HepG2 (cell line): ENCODE measurements around the gene U2AF1L4. TPM values are rescaled to one million over a fixed set of nuclear protein-coding genes. Genes with fewer than 3 reads are reported as not detected.

Source experiments
- CREB1 ChIP-seq, 2 experiments: fragments of 450-650 bp in 1 of 2; IDR thresholded peaks; 2 replicates each; pipeline ENCODE4 v1.6.1; 2016 to 2017; ENCODE audit warnings: control low read depth in 1 of 2, mild to moderate bottlenecking in 1 of 2, missing compliant biosample characterization in 1 of 2, missing genetic modification characterization in 1 of 2
- DR1 ChIP-seq: sonication (generic); formaldehyde crosslinking; IDR thresholded peaks from 2 replicates; pipeline ENCODE4 v1.8.0; 2021; ENCODE audit warnings: mild to moderate bottlenecking, missing genetic modification reagents, inconsistent platforms
- GLI4 ChIP-seq: sonication (generic); formaldehyde crosslinking; IDR thresholded peaks from 2 replicates; pipeline ENCODE4 v1.5.1; 2020; ENCODE audit warnings: missing genetic modification reagents, mild to moderate bottlenecking, moderate library complexity, borderline replicate concordance
- HOXD1 ChIP-seq: sonication (generic); formaldehyde crosslinking; IDR thresholded peaks from 2 replicates; pipeline ENCODE4 v1.5.0; 2020; ENCODE audit warnings: missing genetic modification reagents
- MATR3 ChIP-seq: sonication (generic); formaldehyde crosslinking; IDR thresholded peaks from 2 replicates; pipeline ENCODE4 v1.4.0; 2020; ENCODE audit warnings: missing genetic modification reagents
- PBX3 ChIP-seq: sonication (generic); formaldehyde crosslinking; IDR thresholded peaks from 2 replicates; pipeline ENCODE4 v1.8.1; 2023; ENCODE audit warnings: missing genetic modification reagents, inconsistent platforms, borderline replicate concordance
- POLR2A ChIP-seq, 2 experiments: IDR thresholded peaks; 2 replicates each; pipeline ENCODE4 v1.6.1; 2011; ENCODE audit warnings: low read depth in 2 of 2, low read length in 2 of 2, mild to moderate bottlenecking in 1 of 2, moderate library complexity in 1 of 2; ENCODE audit not compliant: insufficient read depth in 1 of 2
- REPIN1 ChIP-seq: sonication (generic); formaldehyde crosslinking; IDR thresholded peaks from 2 replicates; pipeline ENCODE4 v1.8.0; 2022; ENCODE audit warnings: missing genetic modification reagents, low read depth, mild to moderate bottlenecking, borderline replicate concordance
- ZBTB1 ChIP-seq: sonication (generic); formaldehyde crosslinking; IDR thresholded peaks from 2 replicates; pipeline ENCODE4 v1.4.0; 2020; ENCODE audit warnings: missing genetic modification reagents, borderline replicate concordance
- ZFP37 ChIP-seq: sonication (generic); formaldehyde crosslinking; IDR thresholded peaks from 2 replicates; pipeline ENCODE4 v1.4.0; 2020; ENCODE audit warnings: missing genetic modification reagents, borderline replicate concordance
- ZFP91 ChIP-seq: sonication (generic); formaldehyde crosslinking; IDR thresholded peaks from 2 replicates; pipeline ENCODE4 v1.9.0; 2022; ENCODE audit warnings: missing genetic modification reagents, mild to moderate bottlenecking, borderline replicate concordance
- ZMAT5 ChIP-seq: sonication (generic); formaldehyde crosslinking; IDR thresholded peaks from 2 replicates; pipeline ENCODE4 v1.5.0; 2020; ENCODE audit warnings: mild to moderate bottlenecking, low read depth, missing genetic modification reagents, borderline replicate concordance
- ZNF207 ChIP-seq: fragments of 450-650 bp; IDR thresholded peaks from 2 replicates; pipeline ENCODE4 v1.6.1; 2016; ENCODE audit warnings: antibody characterized with exemption, borderline replicate concordance
- ZNF24 ChIP-seq: fragments of 450-650 bp; IDR thresholded peaks from 2 replicates; pipeline ENCODE4 v1.6.1; 2017; ENCODE audit warnings: antibody characterized with exemption, mild to moderate bottlenecking
- ZNF253 ChIP-seq: sonication (generic); formaldehyde crosslinking; IDR thresholded peaks from 2 replicates; pipeline ENCODE4 v1.8.0; 2022; ENCODE audit warnings: mild to moderate bottlenecking, missing genetic modification reagents, borderline replicate concordance
- ZNF367 ChIP-seq: sonication (generic); formaldehyde crosslinking; IDR thresholded peaks from 2 replicates; pipeline ENCODE4 v1.4.0; 2020; ENCODE audit warnings: missing genetic modification reagents, borderline replicate concordance
- ZNF414 ChIP-seq: sonication (generic); formaldehyde crosslinking; IDR thresholded peaks from 2 replicates; pipeline ENCODE4 v1.5.0; 2020; ENCODE audit warnings: missing genetic modification reagents
- ZNF562 ChIP-seq: sonication (generic); formaldehyde crosslinking; IDR thresholded peaks from 2 replicates; pipeline ENCODE4 v1.8.0; 2022; ENCODE audit warnings: missing genetic modification reagents, borderline replicate concordance
- ZNF678 ChIP-seq: sonication (generic); formaldehyde crosslinking; IDR thresholded peaks from 2 replicates; pipeline ENCODE4 v1.4.0; 2020; ENCODE audit warnings: mild to moderate bottlenecking, missing genetic modification reagents
- ZNF761 ChIP-seq: sonication (generic); formaldehyde crosslinking; conservative IDR thresholded peaks from 2 replicates; pipeline ENCODE4 v1.4.0; 2020; ENCODE audit warnings: mild to moderate bottlenecking, missing genetic modification reagents
- ZNF841 ChIP-seq: sonication (generic); formaldehyde crosslinking; IDR thresholded peaks from 2 replicates; pipeline ENCODE4 v1.8.1; 2023; ENCODE audit warnings: missing genetic modification reagents, borderline replicate concordance
- polyA plus RNA-seq, 8 experiments: library from polyadenylated mRNA; depleted of rRNA in 3 of 8; stranded (reverse) in 7 of 8; unstranded in 1 of 8; fragments of >200 nt; fragmentation: Illumina TruSeq in 4 of 8; extraction: Trizol in 4 of 8; gene quantifications; 2 replicates each; pipeline versions ENCODE4 v1.2.1 to v1.2.3, GENCODE V29; 2011 to 2016; ENCODE audit warnings: low read depth in 4 of 8, missing spikeins in 1 of 8, mixed read lengths in 1 of 8; ENCODE audit not compliant: insufficient read depth in 1 of 8
- total RNA-seq, 5 experiments: library from RNA; depleted of rRNA; stranded (reverse); fragments of >200 nt; fragmentation: Illumina TruSeq; extraction: Trizol; gene quantifications; 2 replicates each; pipeline ENCODE4 v1.2.3, GENCODE V29; 2016; ENCODE audit warnings: low read depth in 1 of 5
- TF ChIP-seq, protein P1 (sequence below): IDR thresholded peaks from 2 replicates; pipeline ENCODE4 v1.6.1; 2016; ENCODE audit warnings: low read depth, borderline replicate concordance
- TF ChIP-seq, protein P2 (sequence below): sonication (generic); formaldehyde crosslinking; IDR thresholded peaks from 2 replicates; pipeline ENCODE4 v1.4.0; 2020; ENCODE audit warnings: mild to moderate bottlenecking, missing genetic modification reagents
- TF ChIP-seq, protein P3 (sequence below): sonication (generic); formaldehyde crosslinking; IDR thresholded peaks from 2 replicates; pipeline ENCODE4 v1.4.0; 2020; ENCODE audit warnings: mild to moderate bottlenecking, low read depth, missing genetic modification reagents

The U2AF1L4 gene
- total and polyA plus RNA-seq, 2 of the 13 experiments (the other 11 are each of a cell fraction or from before 2014, with no cell fraction given), result 7.9 to 15.4 TPM

- TF ChIP-seq ZFP91 (CRISPR knock-in tag) (peak; percentile 84; the same call in 1 of the 2 replicates), GLI4 (peak; percentile 84; the same call in 1 of the 2 replicates), ZNF761 (CRISPR knock-in tag) (no peak), CREB1 (IDR thresholded peaks at IDR 0.05) (peak; percentile 80), CREB1 (CRISPR knock-in tag; IDR thresholded peaks at IDR 0.05) (peak; percentile 84), REPIN1 (no peak), ZBTB1 (CRISPR knock-in tag) (no peak), ZFP37 (0 out of 2 replicates have a peak, but pooled peaks have one; percentile 63), PBX3 (CRISPR knock-in tag) (peak; percentile 89; the same call in 1 of the 2 replicates), ZNF562 (CRISPR knock-in tag) (no peak), ZNF414 (peak; percentile 36; the same call in 1 of the 2 replicates), ZNF207 (no peak), MATR3 (CRISPR knock-in tag) (no peak), ZNF367 (CRISPR knock-in tag) (no peak), DR1 (CRISPR knock-in tag) (no peak), ZNF678 (CRISPR knock-in tag) (0 out of 2 replicates have a peak, but pooled peaks have one; percentile 28), ZNF841 (no peak), ZNF253 (CRISPR knock-in tag) (0 out of 2 replicates have a peak, but pooled peaks have one; percentile 32), HOXD1 (CRISPR knock-in tag) (0 out of 2 replicates have a peak, but pooled peaks have one; percentile 72), ZMAT5 (CRISPR knock-in tag) (no peak), POLR2A (IDR thresholded peaks at IDR 0.05; ENCODE audit: insufficient read depth in 1 of 2, low read depth in 2 of 2, low read length in 2 of 2) (peak in 1 of 2 experiments; percentile 79; a peak in 2 of 4 replicates), ZNF24 (no peak)
- TF ChIP-seq, protein P1, sequence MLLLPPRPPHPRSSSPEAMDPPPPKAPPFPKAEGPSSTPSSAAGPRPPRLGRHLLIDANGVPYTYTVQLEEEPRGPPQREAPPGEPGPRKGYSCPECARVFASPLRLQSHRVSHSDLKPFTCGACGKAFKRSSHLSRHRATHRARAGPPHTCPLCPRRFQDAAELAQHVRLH (CRISPR knock-in tag), result peak; percentile 52; the same call in 1 of the 2 replicates
- TF ChIP-seq, protein P2, sequence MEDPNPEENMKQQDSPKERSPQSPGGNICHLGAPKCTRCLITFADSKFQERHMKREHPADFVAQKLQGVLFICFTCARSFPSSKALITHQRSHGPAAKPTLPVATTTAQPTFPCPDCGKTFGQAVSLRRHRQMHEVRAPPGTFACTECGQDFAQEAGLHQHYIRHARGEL (CRISPR knock-in tag), result no peak
- TF ChIP-seq, protein P3, sequence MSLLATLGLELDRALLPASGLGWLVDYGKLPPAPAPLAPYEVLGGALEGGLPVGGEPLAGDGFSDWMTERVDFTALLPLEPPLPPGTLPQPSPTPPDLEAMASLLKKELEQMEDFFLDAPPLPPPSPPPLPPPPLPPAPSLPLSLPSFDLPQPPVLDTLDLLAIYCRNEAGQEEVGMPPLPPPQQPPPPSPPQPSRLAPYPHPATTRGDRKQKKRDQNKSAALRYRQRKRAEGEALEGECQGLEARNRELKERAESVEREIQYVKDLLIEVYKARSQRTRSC, result no peak
Measured at GRCh38 chr19:35702223-35703012, 42.8 kb downstream of the U2AF1L4 start (continued).
